HG02885 (cell line): ENCODE results near the gene TIA1.
"Not testable (repeated sequence)": the region's sequence is repeated elsewhere in the genome, so short reads cannot be mapped to it uniquely, and the experiment has no call there.

Experiments
- ATAC-seq: cut with Tn5 transposase; IDR thresholded peaks from one replicate; pipeline ENCODE4 v1.9.1; 2021; ENCODE audit warnings: mild to moderate bottlenecking; ENCODE audit not compliant: unreplicated experiment, poor library complexity

Gene TIA1

GRCh38 chr2:70223305-70223704, 25.1 kb downstream of the TIA1 start:
- ATAC-seq: not testable (repeated sequence)

GRCh38 chr2:70214953-70215549, 33.4 kb downstream of the TIA1 start:
- ATAC-seq: no peak

GRCh38 chr2:70214365-70214764, 34.1 kb downstream of the TIA1 start:
- no peak for ATAC-seq

- no peak for ATAC-seq
These were observed 36.0 kb downstream of the TIA1 start for GRCh38 chr2:70212298-70212932.

GRCh38 chr2:70211595-70211994, 36.8 kb downstream of the TIA1 start:
- no peak for ATAC-seq

GRCh38 chr2:70204452-70204851, 44.0 kb downstream of the TIA1 start:
- ATAC-seq: no peak

GRCh38 chr2:70203086-70203485, 45.3 kb downstream of the TIA1 start:
- ATAC-seq: no peak

GRCh38 chr2:70202236-70202806, 46.1 kb downstream of the TIA1 start:
- no peak for ATAC-seq

- no peak for ATAC-seq
These were observed 46.6 kb downstream of the TIA1 start for GRCh38 chr2:70201831-70202230.

GRCh38 chr2:70201225-70201768, 47.1 kb downstream of the TIA1 start:
- no peak for ATAC-seq

GRCh38 chr2:70199320-70199864, 49.0 kb downstream of the TIA1 start:
- no peak for ATAC-seq

GRCh38 chr2:70192516-70192915, 55.9 kb downstream of the TIA1 start:
- no peak for ATAC-seq

GRCh38 chr2:70191244-70191735, 57.1 kb downstream of the TIA1 start:
- ATAC-seq: no peak

- ATAC-seq: peak; percentile 85
These were observed 57.8 kb downstream of the TIA1 start, which contains the start of gene C2orf42 for GRCh38 chr2:70190418-70191243. C2orf42 (minus strand) TSS chr2:70191019; CDS start chr2:70181985, 9,034 bp downstream.

- no peak for ATAC-seq
These were observed 60.0 kb downstream of the TIA1 start for GRCh38 chr2:70188460-70188859.

GRCh38 chr2:70187170-70187569, 61.3 kb downstream of the TIA1 start:
- ATAC-seq: not testable (repeated sequence)

- no peak for ATAC-seq
These were observed 65.7 kb downstream of the TIA1 start for GRCh38 chr2:70182689-70183088.

GRCh38 chr2:70181363-70181956, 67.0 kb downstream of the TIA1 start:
- ATAC-seq: peak; percentile 85

- ATAC-seq: no peak
These were observed 74.9 kb downstream of the TIA1 start for GRCh38 chr2:70173520-70173919.
